Epithelial cell of esophagus (primary cell): ENCODE measurements around the gene ADAD2.
"Not testable (repeated sequence)": the region's sequence is repeated elsewhere in the genome, so short reads cannot be mapped to it uniquely, and the experiment has no call there.

ENCODE experiments used
- DNase-seq: peaks from one replicate; pipeline ENCODE4 v3.0.0; 2010; ENCODE audit warnings: low read depth
- H3K4me3 ChIP-seq: 2 replicates; pipeline ENCODE4 v1.5.1; 2011; ENCODE audit warnings: mild to moderate bottlenecking, low read length, control low read depth
- TF ChIP-seq, protein P1 (sequence below): IDR thresholded peaks from 2 replicates; pipeline ENCODE4 v1.5.1; 2011; ENCODE audit warnings: low read depth, mild to moderate bottlenecking, low read length, control low read depth, inconsistent platforms; ENCODE audit not compliant: insufficient read depth; ENCODE audit errors: missing control alignments

ADAD2 gene

GRCh38 chr16:84196101-84196500 lies 5.1 kb downstream of the ADAD2 start:
- DNase-seq, result no peak
- TF ChIP-seq, protein P1, sequence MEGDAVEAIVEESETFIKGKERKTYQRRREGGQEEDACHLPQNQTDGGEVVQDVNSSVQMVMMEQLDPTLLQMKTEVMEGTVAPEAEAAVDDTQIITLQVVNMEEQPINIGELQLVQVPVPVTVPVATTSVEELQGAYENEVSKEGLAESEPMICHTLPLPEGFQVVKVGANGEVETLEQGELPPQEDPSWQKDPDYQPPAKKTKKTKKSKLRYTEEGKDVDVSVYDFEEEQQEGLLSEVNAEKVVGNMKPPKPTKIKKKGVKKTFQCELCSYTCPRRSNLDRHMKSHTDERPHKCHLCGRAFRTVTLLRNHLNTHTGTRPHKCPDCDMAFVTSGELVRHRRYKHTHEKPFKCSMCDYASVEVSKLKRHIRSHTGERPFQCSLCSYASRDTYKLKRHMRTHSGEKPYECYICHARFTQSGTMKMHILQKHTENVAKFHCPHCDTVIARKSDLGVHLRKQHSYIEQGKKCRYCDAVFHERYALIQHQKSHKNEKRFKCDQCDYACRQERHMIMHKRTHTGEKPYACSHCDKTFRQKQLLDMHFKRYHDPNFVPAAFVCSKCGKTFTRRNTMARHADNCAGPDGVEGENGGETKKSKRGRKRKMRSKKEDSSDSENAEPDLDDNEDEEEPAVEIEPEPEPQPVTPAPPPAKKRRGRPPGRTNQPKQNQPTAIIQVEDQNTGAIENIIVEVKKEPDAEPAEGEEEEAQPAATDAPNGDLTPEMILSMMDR, result no peak
- peak overlapping the region; percentile 48 for H3K4me3 ChIP-seq

DNA sequence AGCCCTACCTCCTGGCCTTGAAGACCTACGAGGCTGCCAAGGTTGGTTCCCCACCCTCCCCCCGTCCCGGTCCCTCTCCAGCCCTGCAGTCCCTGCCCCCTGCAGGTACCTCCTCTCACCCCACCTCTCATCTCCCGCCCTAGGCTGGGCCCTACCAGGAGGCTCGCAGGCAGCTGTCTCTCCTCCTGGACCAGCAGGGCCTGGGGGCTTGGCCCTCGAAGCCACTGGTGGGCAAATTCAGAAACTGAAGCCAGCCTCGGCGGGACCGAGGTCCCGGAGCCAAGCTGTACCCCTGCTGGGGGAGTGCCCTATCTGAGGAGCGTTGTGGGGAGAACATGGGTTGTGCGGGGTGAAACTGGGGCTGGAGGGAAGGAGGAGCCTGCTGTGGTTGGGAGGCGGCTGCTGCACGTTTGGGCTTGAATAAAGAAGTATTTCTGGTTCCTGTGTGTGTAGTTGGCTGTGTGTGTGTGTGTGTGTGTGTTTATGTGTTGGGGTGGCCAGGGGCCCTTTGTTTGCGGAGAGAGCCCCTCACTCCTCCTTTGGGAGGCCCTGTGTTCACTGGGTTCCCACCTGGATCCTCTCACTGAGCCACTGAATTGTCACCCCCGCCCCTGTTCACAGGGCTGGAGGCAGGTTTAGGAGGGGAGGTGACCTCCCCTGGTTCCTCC lies 5.9 kb downstream of the ADAD2 start:
- TF ChIP-seq, protein P1, result no peak
- DNase-seq, result peak; percentile 90
- H3K4me3 ChIP-seq, result peak overlapping the region; percentile 48

- TF ChIP-seq, protein P1, result no peak
- H3K4me3 ChIP-seq, result no peak overlapping the region
- DNase-seq, result no peak
These were observed 6.6 kb downstream of the ADAD2 start for GRCh38 chr16:84197466-84198128.

GRCh38 chr16:84198401-84198800 lies 7.4 kb downstream of the ADAD2 start:
- DNase-seq, result peak; percentile 71
- TF ChIP-seq, protein P1, result no peak
- H3K4me3 ChIP-seq, result no peak overlapping the region

GRCh38 chr16:84199097-84199496 lies 8.1 kb downstream of the ADAD2 start:
- TF ChIP-seq, protein P1, result no peak
- no peak for DNase-seq
- no peak overlapping the region for H3K4me3 ChIP-seq

DNA sequence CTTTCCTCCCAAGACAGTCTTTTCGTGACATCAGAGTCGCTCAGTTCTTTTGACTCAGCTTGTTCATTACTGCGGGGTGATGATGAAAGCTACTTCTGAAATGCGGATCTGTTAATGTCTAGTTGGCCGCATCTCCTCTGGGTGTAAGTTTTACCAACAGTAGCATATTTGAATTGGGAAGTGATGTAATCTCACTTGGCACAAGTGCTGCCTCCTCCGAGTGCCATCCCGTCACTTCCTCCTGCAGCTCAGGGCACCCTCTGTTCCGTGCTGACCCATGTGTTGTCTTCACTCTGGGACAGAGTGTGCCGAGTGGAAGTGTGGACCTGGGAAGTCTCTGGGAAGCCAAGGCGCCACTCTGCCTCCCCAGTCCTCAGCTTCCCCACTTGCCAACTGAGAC lies 8.9 kb downstream of the ADAD2 start:
- TF ChIP-seq, protein P1, result no peak
- DNase-seq, result peak; percentile 27
- H3K4me3 ChIP-seq, result no peak overlapping the region

- not testable (repeated sequence) for H3K4me3 ChIP-seq, DNase-seq
These were observed 13.6 kb downstream of the ADAD2 start for GRCh38 chr16:84204551-84204950.

- not testable (repeated sequence) for H3K4me3 ChIP-seq
- DNase-seq, result peak; percentile 56
These were observed 14.2 kb downstream of the ADAD2 start for GRCh38 chr16:84205123-84205522.
